RKO (cell line): ENCODE measurements around the gene SLC6A2.

ENCODE experiments used
- DNase-seq: peaks from one replicate; pipeline ENCODE4 v3.0.0-alpha.2; 2016; ENCODE audit warnings: low spot score

Gene SLC6A2

GRCh38 chr16:55713103-55713502, 57.3 kb downstream of the SLC6A2 start:
- no peak for DNase-seq

GRCh38 chr16:55717326-55717725, 61.5 kb downstream of the SLC6A2 start:
- DNase-seq = no peak

DNA sequence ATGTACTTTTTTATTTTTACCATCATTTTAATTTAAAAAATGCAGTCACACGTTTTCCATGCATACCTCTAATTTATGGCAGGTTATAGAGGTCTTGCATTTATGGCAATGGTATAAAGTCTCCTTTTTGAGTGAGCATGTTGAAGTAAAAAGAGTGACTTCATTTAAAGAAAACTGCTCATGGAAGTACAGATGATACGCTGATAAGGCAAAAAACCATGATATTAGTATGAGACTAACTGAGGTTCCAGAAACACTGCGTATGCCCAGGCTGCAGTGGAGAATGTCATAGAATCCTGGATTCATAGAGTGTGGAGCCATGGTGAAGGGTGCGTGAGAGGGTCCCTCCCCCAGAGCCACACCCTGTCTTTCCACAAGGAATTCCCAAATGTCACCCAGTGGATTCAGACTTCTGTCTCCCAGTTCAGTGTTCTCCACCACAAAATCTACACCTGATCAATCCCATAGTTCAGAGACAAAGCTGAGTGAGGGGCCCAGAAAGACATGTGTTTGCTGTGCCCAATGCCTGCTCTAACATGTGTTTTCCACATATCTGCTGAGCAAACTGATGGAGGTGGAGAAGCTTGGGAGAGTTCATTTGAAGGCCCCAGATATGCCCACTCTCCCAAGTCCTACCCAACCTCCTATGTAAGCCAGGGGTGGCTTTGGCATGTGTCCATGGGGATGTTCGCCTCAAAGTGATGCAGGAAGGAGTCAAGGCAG, 69.4 kb downstream of the SLC6A2 start:
- no peak for DNase-seq

DNA sequence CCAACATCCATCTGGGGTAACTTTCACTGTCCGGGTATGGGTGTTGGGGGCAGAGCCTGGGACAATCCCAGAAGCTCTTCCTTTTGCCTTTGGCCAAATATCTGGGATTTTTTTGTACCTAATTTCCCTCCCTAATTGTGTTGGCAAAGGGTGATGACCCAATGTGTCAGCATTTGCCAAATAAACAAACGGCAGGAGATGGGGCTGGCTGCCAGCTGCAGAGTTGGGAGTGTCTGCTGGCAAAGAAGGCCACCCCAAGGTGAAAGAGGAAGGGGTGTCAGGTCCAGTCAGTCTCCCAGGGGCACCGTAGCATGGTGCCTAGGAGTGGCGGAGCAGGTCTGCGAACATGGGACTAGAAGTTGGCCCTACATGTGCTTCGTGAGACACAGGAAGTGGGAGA, 73.0 kb downstream of the SLC6A2 start:
- no peak for DNase-seq

- DNase-seq = no peak
Measured at GRCh38 chr16:55730115-55730514, 74.3 kb downstream of the SLC6A2 start.

- no peak for DNase-seq
Measured at GRCh38 chr16:55732496-55732895, 76.7 kb downstream of the SLC6A2 start.

GRCh38 chr16:55734665-55735064, 78.9 kb downstream of the SLC6A2 start:
- DNase-seq = no peak

DNA sequence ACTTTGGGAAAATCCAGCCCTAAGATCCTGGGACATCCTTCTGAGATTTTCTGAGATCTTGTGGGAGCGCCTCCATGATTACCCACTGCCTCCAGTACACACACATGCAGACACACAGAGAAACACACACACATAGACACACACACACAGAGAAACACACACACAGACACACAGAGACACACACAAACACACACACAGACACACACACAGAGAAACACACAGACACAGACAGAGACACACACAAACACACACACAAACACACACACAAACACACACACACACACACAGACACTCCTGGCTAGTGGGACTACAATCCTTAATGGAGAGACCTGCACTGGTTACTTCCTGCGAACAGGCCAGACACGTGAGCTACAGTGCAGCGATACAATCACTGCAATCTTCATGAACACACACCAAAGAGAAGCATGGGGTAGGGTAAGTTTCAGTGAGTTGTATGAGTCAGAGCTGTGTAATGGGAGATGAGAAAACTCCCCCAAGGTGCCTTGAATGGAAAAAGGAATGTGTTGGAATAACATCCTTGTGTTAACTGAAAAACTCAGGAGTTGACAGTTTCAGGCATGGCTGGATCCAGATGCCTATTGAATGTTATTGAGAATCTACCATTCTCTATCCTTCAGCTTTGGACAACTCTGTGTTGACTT, 79.5 kb downstream of the SLC6A2 start:
- no peak for DNase-seq

DNA sequence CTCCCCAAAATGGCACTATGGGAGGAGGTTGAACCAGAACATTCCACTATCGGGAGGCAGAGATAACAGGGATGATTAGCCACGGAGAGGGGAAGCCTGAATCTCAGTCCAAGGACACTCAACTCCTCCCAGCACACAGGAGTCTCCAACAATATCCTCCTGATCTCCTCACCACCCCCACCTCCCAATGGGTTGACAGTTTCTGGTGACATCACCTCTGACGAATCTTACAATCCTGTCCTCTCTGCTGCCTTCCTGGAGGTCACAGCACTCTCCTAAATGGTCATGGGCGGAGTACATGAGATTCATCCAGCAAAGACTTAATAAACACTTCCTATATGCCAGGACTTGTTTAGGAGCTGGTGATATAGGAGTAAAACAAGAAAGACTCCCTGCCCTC, 80.9 kb downstream of the SLC6A2 start:
- DNase-seq = no peak

GRCh38 chr16:55737318-55737717, 81.5 kb downstream of the SLC6A2 start:
- DNase-seq = no peak

DNA sequence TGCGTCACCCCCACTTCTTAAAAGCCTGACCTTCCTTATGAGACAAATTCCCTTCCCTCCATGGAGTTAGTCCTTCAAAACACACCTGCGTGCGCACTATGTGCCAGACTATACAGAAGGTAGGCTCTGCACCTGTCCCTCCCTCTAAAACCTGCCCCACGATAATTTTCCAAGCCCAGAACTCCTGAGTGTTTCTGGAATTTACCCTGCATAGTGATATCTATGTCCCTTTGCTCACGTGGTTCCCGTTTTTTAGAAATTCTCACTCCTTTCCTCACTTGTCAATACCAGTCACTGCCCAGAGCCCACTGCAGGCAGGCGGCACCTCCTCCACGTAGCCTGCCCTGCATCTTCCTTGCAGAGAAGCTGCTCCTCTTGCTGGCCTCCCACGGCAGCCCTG, 82.2 kb downstream of the SLC6A2 start:
- no peak for DNase-seq

DNA sequence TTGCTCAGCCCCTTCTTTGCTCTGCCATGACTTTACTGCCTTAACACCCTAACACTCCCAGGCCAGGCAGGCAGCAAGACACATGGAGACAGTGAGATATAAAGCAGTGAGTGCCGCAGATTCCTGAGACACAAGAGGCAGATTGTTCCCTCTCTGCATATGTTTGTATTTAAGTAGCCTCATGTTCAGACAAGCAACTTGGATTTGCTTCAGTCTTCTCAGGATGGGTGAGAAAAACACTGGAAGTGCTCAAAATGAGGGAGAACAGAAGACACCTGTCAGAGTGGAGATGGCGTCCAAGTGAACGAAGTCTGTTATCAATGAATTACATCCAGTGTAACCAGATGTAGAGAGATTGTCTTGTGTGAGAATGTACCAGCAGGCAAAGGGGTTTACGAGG, 90.3 kb downstream of the SLC6A2 start:
- DNase-seq = no peak

DNA sequence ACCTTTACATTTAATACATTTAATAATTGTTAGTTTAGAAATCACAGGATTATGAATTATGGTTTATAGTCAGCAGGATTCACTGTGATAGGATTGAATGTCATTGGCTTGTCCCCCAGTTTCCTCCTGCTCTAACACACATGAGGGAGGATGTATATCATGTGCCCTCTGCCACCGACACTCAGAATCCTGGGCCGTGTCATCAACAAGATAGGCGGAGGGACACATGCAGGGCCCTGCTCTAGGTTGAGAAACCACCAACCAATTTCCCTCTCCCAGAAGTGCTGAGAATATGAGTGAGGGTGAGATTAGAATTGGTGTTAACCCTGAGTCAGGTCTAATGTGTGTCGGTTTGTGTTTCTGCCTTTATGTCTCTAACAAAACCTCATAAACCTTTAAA, 92.0 kb downstream of the SLC6A2 start:
- DNase-seq = no peak

DNA sequence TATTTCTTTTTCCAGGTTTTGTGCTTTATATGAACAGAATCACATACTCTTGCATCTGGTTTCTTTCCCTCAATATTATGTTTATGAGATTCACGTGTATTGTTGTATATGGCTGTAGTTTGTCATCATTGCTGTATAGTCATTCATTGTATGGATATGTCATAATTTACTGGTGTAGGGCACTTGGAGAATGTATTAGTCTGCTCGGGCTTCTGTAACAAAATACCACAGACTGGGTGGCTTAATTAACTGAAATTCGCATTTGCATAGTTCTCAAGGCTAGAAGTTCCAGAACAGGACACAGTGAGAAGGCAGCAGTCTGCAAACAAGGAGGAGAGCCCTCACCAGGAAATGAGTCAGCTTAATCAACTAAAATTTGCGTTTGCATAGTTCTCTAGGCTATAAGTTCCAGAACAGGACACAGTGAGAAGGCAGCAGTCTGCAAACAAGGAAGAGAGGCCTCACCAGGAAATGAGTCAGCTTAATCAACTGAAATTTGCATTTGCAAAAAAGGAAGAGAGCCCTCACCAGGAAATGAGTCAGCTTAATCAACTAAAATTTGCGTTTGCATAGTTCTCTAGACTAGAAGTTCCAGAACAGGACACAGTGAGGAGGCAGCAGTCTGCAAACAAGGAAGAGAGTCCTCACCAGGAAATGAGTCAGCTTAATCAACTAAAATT, 96.8 kb downstream of the SLC6A2 start:
- peak; percentile 79 for DNase-seq

DNA sequence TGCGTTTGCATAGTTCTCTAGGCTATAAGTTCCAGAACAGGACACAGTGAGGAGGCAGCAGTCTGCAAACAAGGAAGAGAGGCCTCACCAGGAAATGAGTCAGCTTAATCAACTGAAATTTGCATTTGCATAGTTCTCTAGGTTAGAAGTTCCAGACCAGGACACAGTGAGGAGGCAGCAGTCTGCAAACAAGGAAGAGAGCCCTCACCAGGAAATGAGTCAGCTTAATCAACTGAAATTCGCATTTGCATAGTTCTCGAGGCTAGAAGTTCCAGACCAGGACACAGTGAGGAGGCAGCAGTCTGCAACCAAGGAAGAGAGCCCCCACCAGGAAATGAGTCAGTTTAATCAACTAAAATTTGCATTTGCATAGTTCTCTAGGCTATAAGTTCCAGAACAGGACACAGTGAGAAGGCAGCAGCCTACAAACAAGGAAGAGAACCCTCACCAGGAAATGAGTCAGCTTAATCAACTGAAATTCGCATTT, 97.4 kb downstream of the SLC6A2 start:
- DNase-seq = peak; percentile 69
